ENCODE results near the gene GPR157. TPM values are rescaled to one million over a fixed set of nuclear protein-coding genes. Genes with fewer than 3 reads are reported as not detected.

The GPR157 gene, protein sequence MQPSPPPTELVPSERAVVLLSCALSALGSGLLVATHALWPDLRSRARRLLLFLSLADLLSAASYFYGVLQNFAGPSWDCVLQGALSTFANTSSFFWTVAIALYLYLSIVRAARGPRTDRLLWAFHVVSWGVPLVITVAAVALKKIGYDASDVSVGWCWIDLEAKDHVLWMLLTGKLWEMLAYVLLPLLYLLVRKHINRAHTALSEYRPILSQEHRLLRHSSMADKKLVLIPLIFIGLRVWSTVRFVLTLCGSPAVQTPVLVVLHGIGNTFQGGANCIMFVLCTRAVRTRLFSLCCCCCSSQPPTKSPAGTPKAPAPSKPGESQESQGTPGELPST
- total RNA-seq (2013) = 2.5 TPM
- 1 to 10 TPM in 1 of 3 donors, under 1 TPM in 2; 0.56 to 1.1 (median 0.72) TPM for polyA plus RNA-seq
- 1.2 and 1.8 TPM in 2 replicates for polyA minus RNA-seq
- total RNA-seq = 2.5 to 8.1 (median 6.8) reads per million in 11 experiments

DNA sequence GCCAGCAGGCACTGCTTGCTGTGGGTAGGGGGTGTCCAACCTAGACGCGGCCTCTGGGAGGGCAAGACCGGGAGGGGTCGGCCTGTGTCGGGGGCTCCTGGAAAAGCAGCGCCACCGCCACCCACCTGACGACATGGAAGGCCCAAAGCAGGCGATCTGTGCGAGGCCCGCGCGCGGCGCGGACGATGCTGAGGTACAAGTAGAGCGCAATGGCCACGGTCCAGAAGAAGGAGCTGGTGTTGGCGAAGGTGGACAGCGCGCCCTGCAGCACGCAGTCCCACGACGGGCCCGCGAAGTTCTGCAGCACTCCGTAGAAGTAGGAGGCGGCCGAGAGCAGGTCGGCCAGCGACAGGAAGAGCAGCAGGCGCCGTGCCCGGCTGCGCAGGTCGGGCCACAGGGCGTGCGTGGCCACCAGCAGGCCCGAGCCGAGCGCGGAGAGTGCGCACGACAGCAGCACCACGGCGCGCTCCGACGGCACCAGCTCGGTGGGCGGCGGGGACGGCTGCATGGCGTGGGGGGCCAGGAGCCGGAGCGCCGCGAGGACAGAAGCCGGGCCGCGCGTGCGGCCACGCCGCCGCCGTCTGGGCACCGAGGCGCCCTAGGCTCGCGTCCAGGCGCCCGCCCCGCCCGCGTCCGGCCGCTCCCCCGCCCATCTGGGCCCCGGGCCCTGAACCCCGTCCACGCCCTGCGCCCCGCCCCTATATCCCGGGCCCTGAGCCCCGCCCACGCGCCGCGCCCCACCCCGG, at the start of gene GPR157:
GPR157 (minus strand) TSS at position 583 of the 746 bp plus-strand sequence; CDS start at position 508, 75 bp downstream.
- peak within 1 kb of the TSS; percentile 84 for H2AFZ ChIP-seq (ENCODE audit: insufficient read depth, low read depth, low read length, poor library complexity, severe bottlenecking)
- peak within 1 kb of the TSS; percentile 32 to 53 for H3K27ac ChIP-seq (ENCODE audit: low read depth in 1 of 2, low read length in 2 of 2)
- Mint-ChIP-seq H3K27me3 (ENCODE audit: low read depth in 3 of 3) (peaks cover 19 to 23% (median 20%) of the 10 kb centered on the region in 3 donors), H3K9me3 (peaks cover 0 to 1% (median 0%) of the 10 kb centered on the region in 7 donors), H3K36me3 (peaks cover 0 to 4% of the 10 kb centered on the region in 2 donors), H3K4me3 (peak within 1 kb of the TSS; percentile 90 to 94), H3K27ac (peak within 1 kb of the TSS; percentile 62 to 87 (median 80)), H3K4me1 (peaks cover 40% of the 10 kb centered on the region)
- H3K4me2 ChIP-seq (replicated peaks; ENCODE audit: extremely low read depth, low read length, poor library complexity, severe bottlenecking) = peak within 1 kb of the TSS; percentile 86
- DNase-seq = peak; percentile 73 to 79 (median 78)
- TF ChIP-seq, protein P1, sequence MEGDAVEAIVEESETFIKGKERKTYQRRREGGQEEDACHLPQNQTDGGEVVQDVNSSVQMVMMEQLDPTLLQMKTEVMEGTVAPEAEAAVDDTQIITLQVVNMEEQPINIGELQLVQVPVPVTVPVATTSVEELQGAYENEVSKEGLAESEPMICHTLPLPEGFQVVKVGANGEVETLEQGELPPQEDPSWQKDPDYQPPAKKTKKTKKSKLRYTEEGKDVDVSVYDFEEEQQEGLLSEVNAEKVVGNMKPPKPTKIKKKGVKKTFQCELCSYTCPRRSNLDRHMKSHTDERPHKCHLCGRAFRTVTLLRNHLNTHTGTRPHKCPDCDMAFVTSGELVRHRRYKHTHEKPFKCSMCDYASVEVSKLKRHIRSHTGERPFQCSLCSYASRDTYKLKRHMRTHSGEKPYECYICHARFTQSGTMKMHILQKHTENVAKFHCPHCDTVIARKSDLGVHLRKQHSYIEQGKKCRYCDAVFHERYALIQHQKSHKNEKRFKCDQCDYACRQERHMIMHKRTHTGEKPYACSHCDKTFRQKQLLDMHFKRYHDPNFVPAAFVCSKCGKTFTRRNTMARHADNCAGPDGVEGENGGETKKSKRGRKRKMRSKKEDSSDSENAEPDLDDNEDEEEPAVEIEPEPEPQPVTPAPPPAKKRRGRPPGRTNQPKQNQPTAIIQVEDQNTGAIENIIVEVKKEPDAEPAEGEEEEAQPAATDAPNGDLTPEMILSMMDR (IDR thresholded peaks at IDR 0.05) = no peak
- no peaks in the 10 kb centered on the region for H3K9me3 ChIP-seq (replicated peaks in 1 of 2; ENCODE audit: control insufficient read depth in 1 of 2, insufficient read depth in 1 of 2, low read length in 2 of 2)
- no peaks in the 10 kb centered on the region for H3K36me3 ChIP-seq (replicated peaks in 1 of 2; ENCODE audit: control insufficient read depth in 1 of 2, insufficient read depth in 2 of 2, low read length in 2 of 2)
- peak within 1 kb of the TSS; percentile 57 to 73 (median 64) for H3K4me3 ChIP-seq (replicated peaks in 1 of 3; ENCODE audit: low read depth in 2 of 3, low read length in 3 of 3)
- under 1% methylated on average over 83 of the region's 92 CpGs for WGBS (ENCODE audit: insufficient coverage)
- no peaks in the 10 kb centered on the region for H3K79me2 ChIP-seq (ENCODE audit: insufficient read depth, low read length)
- peak within 1 kb of the TSS; percentile 55 for H3K9ac ChIP-seq (ENCODE audit: insufficient read depth, low read length, poor library complexity, severe bottlenecking)
- H3K27me3 ChIP-seq (ENCODE audit: control insufficient read depth in 2 of 2, insufficient read depth in 2 of 2, low read length in 2 of 2) = peaks cover 0 to 16% of the 10 kb centered on the region in 2 donors
- H4K20me1 ChIP-seq (ENCODE audit: insufficient read depth, low read length) = no peaks in the 10 kb centered on the region
- intact Hi-C loops (cut with micrococcal nuclease) = loop anchor here (2.0 to 5.0 kb wide), 2 partner anchors 106 to 109 kb away; partner anchors contain the start of gene H6PD (in 1 of the 2)
- H3K4me1 ChIP-seq (ENCODE audit: control insufficient read depth in 1 of 2, insufficient read depth in 2 of 2, low read length in 2 of 2) = peaks cover 28 to 45% of the 10 kb centered on the region in 2 donors

GRCh38 chr1:9174762-9175161, 45.9 kb upstream of the GPR157 start:
- Histone ChIP-seq H3K36me3 (replicated peaks in 1 of 2; ENCODE audit: control insufficient read depth in 1 of 2, insufficient read depth in 2 of 2, low read length in 2 of 2) (no peaks in the 10 kb centered on the region), H3K27me3 (ENCODE audit: control insufficient read depth in 2 of 2, insufficient read depth in 2 of 2, low read length in 2 of 2) (no peaks in the 10 kb centered on the region), H2AFZ (ENCODE audit: insufficient read depth, low read depth, low read length, poor library complexity, severe bottlenecking) (no peak overlapping the region), H3K4me2 (replicated peaks; ENCODE audit: extremely low read depth, low read length, poor library complexity, severe bottlenecking) (no peak overlapping the region), H3K79me2 (ENCODE audit: insufficient read depth, low read length) (no peaks in the 10 kb centered on the region), H3K4me3 (replicated peaks in 1 of 3; ENCODE audit: low read depth in 2 of 3, low read length in 3 of 3) (no peak overlapping the region), H3K4me1 (ENCODE audit: control insufficient read depth in 1 of 2, insufficient read depth in 2 of 2, low read length in 2 of 2) (peaks cover 16 to 17% of the 10 kb centered on the region in 2 donors), H3K27ac (ENCODE audit: low read depth in 1 of 2, low read length in 2 of 2) (no peak overlapping the region), H4K20me1 (ENCODE audit: insufficient read depth, low read length) (no peaks in the 10 kb centered on the region), H3K9ac (ENCODE audit: insufficient read depth, low read length, poor library complexity, severe bottlenecking) (no peak overlapping the region), H3K9me3 (replicated peaks in 1 of 2; ENCODE audit: control insufficient read depth in 1 of 2, insufficient read depth in 1 of 2, low read length in 2 of 2) (no peaks in the 10 kb centered on the region)
- Mint-ChIP-seq H3K27me3 (ENCODE audit: low read depth in 3 of 3) (peaks cover 5 to 13% (median 7%) of the 10 kb centered on the region in 3 donors), H3K36me3 (no peaks in the 10 kb centered on the region), H3K4me3 (no peak overlapping the region), H3K4me1 (peaks cover 17% of the 10 kb centered on the region), H3K27ac (no peak overlapping the region), H3K9me3 (no peaks in the 10 kb centered on the region)
- WGBS (ENCODE audit: insufficient coverage) = 97% methylated on average over 8 of the region's 10 CpGs
- no peak for DNase-seq
- intact Hi-C loops (cut with micrococcal nuclease) = no loop called here
- TF ChIP-seq, protein P1 (IDR thresholded peaks at IDR 0.05) = no peak
